ENCODE measurements around the gene NGF. TPM values are rescaled to one million over a fixed set of nuclear protein-coding genes. Genes with fewer than 3 reads are reported as not detected.
"Not testable (repeated sequence)": the region's sequence is repeated elsewhere in the genome, so short reads cannot be mapped to it uniquely, and the experiment has no call there.

NGF gene
- 1 to 10 TPM; 1.4 to 2.1 (median 1.4) TPM for polyA plus RNA-seq (ENCODE audit: insufficient read length in 3 of 3)

GRCh38 chr1:115337633-115338456 lies at the start of gene NGF:
NGF (minus strand) TSS chr1:115338249; CDS start chr1:115286795, 51,454 bp downstream.
- peak in 1 of 3 donors; percentile 32 for DNase-seq (ENCODE audit: low read depth in 3 of 3, low spot score in 2 of 3)

GRCh38 chr1:115383455-115383854 lies 45.4 kb upstream of the NGF start:
- not testable (repeated sequence) for DNase-seq (ENCODE audit: low read depth in 3 of 3, low spot score in 2 of 3)

- no peak for DNase-seq (ENCODE audit: low read depth in 3 of 3, low spot score in 2 of 3)
These were observed 41.9 kb upstream of the NGF start for GRCh38 chr1:115379943-115380342.

- no peak for DNase-seq (ENCODE audit: low read depth in 3 of 3, low spot score in 2 of 3)
These were observed 39.4 kb upstream of the NGF start for GRCh38 chr1:115377411-115377810.

- no peak for DNase-seq (ENCODE audit: low read depth in 3 of 3, low spot score in 2 of 3)
These were observed 36.5 kb upstream of the NGF start for GRCh38 chr1:115374598-115374997.

- no peak for DNase-seq (ENCODE audit: low read depth in 3 of 3, low spot score in 2 of 3)
These were observed 35.3 kb upstream of the NGF start for GRCh38 chr1:115373305-115373704.

- DNase-seq (ENCODE audit: low read depth in 3 of 3, low spot score in 2 of 3): no peak
These were observed 27.7 kb upstream of the NGF start for GRCh38 chr1:115365738-115366137.

- no peak for DNase-seq (ENCODE audit: low read depth in 3 of 3, low spot score in 2 of 3)
These were observed 26.7 kb upstream of the NGF start for GRCh38 chr1:115364780-115365155.

- peak in 1 of 3 donors; percentile 16 for DNase-seq (ENCODE audit: low read depth in 3 of 3, low spot score in 2 of 3)
These were observed 26.2 kb upstream of the NGF start for GRCh38 chr1:115364046-115364779.

GRCh38 chr1:115363171-115363570 lies 25.1 kb upstream of the NGF start:
- DNase-seq (ENCODE audit: low read depth in 3 of 3, low spot score in 2 of 3): no peak

- not testable (repeated sequence) for DNase-seq (ENCODE audit: low read depth in 3 of 3, low spot score in 2 of 3)
These were observed 22.6 kb upstream of the NGF start for GRCh38 chr1:115360505-115361129.

- DNase-seq (ENCODE audit: low read depth in 3 of 3, low spot score in 2 of 3): not testable (repeated sequence)
These were observed 21.9 kb upstream of the NGF start for GRCh38 chr1:115359787-115360452.

- no peak for DNase-seq (ENCODE audit: low read depth in 3 of 3, low spot score in 2 of 3)
These were observed 18.3 kb upstream of the NGF start for GRCh38 chr1:115356356-115356755.

- DNase-seq (ENCODE audit: low read depth in 3 of 3, low spot score in 2 of 3): no peak
These were observed 17.0 kb upstream of the NGF start for GRCh38 chr1:115355069-115355468.

- no peak for DNase-seq (ENCODE audit: low read depth in 3 of 3, low spot score in 2 of 3)
These were observed 13.1 kb upstream of the NGF start for GRCh38 chr1:115351143-115351542.

GRCh38 chr1:115348636-115349035 lies 10.6 kb upstream of the NGF start:
- no peak for DNase-seq (ENCODE audit: low read depth in 3 of 3, low spot score in 2 of 3)

- DNase-seq (ENCODE audit: low read depth in 3 of 3, low spot score in 2 of 3): no peak
These were observed 9.2 kb upstream of the NGF start for GRCh38 chr1:115347282-115347681.

- no peak for DNase-seq (ENCODE audit: low read depth in 3 of 3, low spot score in 2 of 3)
These were observed 5.2 kb upstream of the NGF start for GRCh38 chr1:115343200-115343737.

GRCh38 chr1:115341948-115342347 lies 3.9 kb upstream of the NGF start:
- no peak for DNase-seq (ENCODE audit: low read depth in 3 of 3, low spot score in 2 of 3)

- DNase-seq (ENCODE audit: low read depth in 3 of 3, low spot score in 2 of 3): no peak
These were observed 2.8 kb upstream of the NGF start for GRCh38 chr1:115340879-115341278.

- DNase-seq (ENCODE audit: low read depth in 3 of 3, low spot score in 2 of 3): no peak
These were observed 390 bp upstream of the NGF start for GRCh38 chr1:115338457-115338820.
